BJ (cell line): ENCODE measurements around the gene ZNF418. TPM values are rescaled to one million over a fixed set of nuclear protein-coding genes. Genes with fewer than 3 reads are reported as not detected.

ENCODE experiments used
- CTCF ChIA-PET: fragments of 350-600 bp; formaldehyde crosslinking; extraction: SDS; loops from one replicate; lab custom pipeline; 2021; ENCODE audit warnings: antibody characterized with exemption, inconsistent platforms; lab: Yijun Ruan, JAX
- POLR2A ChIA-PET: fragments of 300-600 bp; sonication (Branson Sonifier 250); formaldehyde crosslinking; extraction: SDS; loops from one replicate; lab custom pipeline; 2021; ENCODE audit warnings: antibody characterized with exemption; lab: Charles Lee
- DNase-seq: peaks from one replicate; pipeline ENCODE4 v3.0.0-alpha.2; 2011; ENCODE audit warnings: low read depth
- H3K27me3 ChIP-seq: 2 replicates; pipeline ENCODE4 v1.6.0; 2011; ENCODE audit warnings: low read length; ENCODE audit not compliant: control insufficient read depth, insufficient read depth
- H3K36me3 ChIP-seq: 2 replicates; pipeline ENCODE4 v1.5.1; 2011; ENCODE audit warnings: low read length; ENCODE audit not compliant: control insufficient read depth, insufficient read depth
- H3K4me3 ChIP-seq: 2 replicates; pipeline ENCODE4 v1.5.1; 2011; ENCODE audit warnings: low read depth, mild to moderate bottlenecking, control low read depth, low read length
- polyA plus RNA-seq: library from polyadenylated mRNA; depleted of rRNA; stranded (reverse); fragments of >200 nt; gene quantifications from 2 replicates; pipeline ENCODE4 v1.2.3, GENCODE V29; 2011; rRNA removed
- TF ChIP-seq, protein P1 (sequence below): IDR thresholded peaks from 2 replicates; pipeline ENCODE4 v1.5.1; 2011; ENCODE audit warnings: low read depth, mild to moderate bottlenecking, control low read depth, inconsistent platforms, low read length, moderate library complexity; ENCODE audit not compliant: insufficient read depth

ZNF418 gene
- polyA plus RNA-seq, 1 experiment: 2.5 TPM

DNA sequence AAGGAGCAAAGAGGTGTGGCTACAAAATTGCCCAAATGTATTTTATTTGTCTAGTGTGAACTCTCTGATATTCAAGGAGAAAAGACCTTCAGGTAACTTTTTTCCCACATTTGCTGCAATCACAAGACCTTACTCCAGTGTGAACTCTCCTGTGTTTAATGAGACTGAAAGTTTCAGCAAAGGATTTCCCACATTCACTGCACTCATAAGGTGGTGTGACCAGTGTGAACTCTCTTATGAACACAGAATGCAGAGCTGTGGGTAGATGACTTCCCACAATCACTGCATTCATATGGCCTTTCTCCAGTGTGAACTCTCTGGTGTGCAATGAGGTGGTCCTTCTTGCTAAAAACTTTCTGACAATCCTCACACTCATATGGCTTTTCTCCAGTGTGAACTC is 62.8 kb downstream of the ZNF418 start:
- TF ChIP-seq, protein P1, sequence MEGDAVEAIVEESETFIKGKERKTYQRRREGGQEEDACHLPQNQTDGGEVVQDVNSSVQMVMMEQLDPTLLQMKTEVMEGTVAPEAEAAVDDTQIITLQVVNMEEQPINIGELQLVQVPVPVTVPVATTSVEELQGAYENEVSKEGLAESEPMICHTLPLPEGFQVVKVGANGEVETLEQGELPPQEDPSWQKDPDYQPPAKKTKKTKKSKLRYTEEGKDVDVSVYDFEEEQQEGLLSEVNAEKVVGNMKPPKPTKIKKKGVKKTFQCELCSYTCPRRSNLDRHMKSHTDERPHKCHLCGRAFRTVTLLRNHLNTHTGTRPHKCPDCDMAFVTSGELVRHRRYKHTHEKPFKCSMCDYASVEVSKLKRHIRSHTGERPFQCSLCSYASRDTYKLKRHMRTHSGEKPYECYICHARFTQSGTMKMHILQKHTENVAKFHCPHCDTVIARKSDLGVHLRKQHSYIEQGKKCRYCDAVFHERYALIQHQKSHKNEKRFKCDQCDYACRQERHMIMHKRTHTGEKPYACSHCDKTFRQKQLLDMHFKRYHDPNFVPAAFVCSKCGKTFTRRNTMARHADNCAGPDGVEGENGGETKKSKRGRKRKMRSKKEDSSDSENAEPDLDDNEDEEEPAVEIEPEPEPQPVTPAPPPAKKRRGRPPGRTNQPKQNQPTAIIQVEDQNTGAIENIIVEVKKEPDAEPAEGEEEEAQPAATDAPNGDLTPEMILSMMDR: no peak
- Histone ChIP-seq H3K27me3 (no peaks in the 10 kb centered on the region), H3K4me3 (no peak overlapping the region), H3K36me3 (peaks cover 6% of the 10 kb centered on the region)
- POLR2A ChIA-PET: no interaction called here
- CTCF ChIA-PET: no interaction called here
- DNase-seq: no peak

Other genes with a start within 250 kb of the ZNF418 start
- 1.5 and 2.1 TPM in 2 replicates for gene ZNF154, start 226.2 kb downstream of the ZNF418 start, polyA plus RNA-seq
- gene ZNF671, start 207.8 kb downstream of the ZNF418 start, polyA plus RNA-seq: 4.4 and 5.0 TPM in 2 replicates
- 7.7 and 12.0 TPM in 2 replicates for gene ZNF776, start 188.6 kb downstream of the ZNF418 start, polyA plus RNA-seq
- gene ZNF586, start 165.7 kb downstream of the ZNF418 start, polyA plus RNA-seq: 3.9 and 5.8 TPM in 2 replicates
- gene ZNF552, start 120.5 kb downstream of the ZNF418 start, polyA plus RNA-seq: 2.1 and 2.5 TPM in 2 replicates
- 2.3 and 4.4 TPM in 2 replicates for gene ZNF587B, start 105.1 kb downstream of the ZNF418 start, polyA plus RNA-seq
- 8.4 and 9.9 TPM in 2 replicates for gene ZNF587, start 85.5 kb downstream of the ZNF418 start, polyA plus RNA-seq
- gene ZNF814, start 46.4 kb downstream of the ZNF418 start, polyA plus RNA-seq: 4.5 and 5.8 TPM in 2 replicates
- gene ZNF417, start 18.8 kb downstream of the ZNF418 start, polyA plus RNA-seq: 2.8 and 5.3 TPM in 2 replicates
- 2.2 and 3.0 TPM in 2 replicates for gene ZNF256, start 12.3 kb upstream of the ZNF418 start, polyA plus RNA-seq
- 0.11 TPM in 1 of 2 replicates, not detected in the other for gene C19orf18, start 39.1 kb upstream of the ZNF418 start, polyA plus RNA-seq
- gene ZNF606, start 67.4 kb upstream of the ZNF418 start, polyA plus RNA-seq: 2.3 TPM in 2 replicates
- gene ZSCAN1, start 98.6 kb upstream of the ZNF418 start, polyA plus RNA-seq: 0.10 TPM in 1 of 2 replicates, not detected in the other
- gene ZNF135, start 123.9 kb upstream of the ZNF418 start, polyA plus RNA-seq: 6.3 and 6.8 TPM in 2 replicates
- gene ZSCAN18, start 162.8 kb upstream of the ZNF418 start, polyA plus RNA-seq: 15.4 and 18.5 TPM in 2 replicates
- gene ZNF329, start 215.4 kb upstream of the ZNF418 start, polyA plus RNA-seq: 5.5 and 7.5 TPM in 2 replicates
- gene ZNF274, start 247.7 kb upstream of the ZNF418 start, polyA plus RNA-seq: 13.0 and 15.2 TPM in 2 replicates